OCI-LY7 (cell line): Measurements from ENCODE around the gene SEMA3C. TPM values are rescaled to one million over a fixed set of nuclear protein-coding genes. Genes with fewer than 3 reads are reported as not detected.

Source experiments
- BruUV-seq: library from RNA; stranded (reverse); fragments of 400-500 nt; replicated peaks from 2 replicates; lab custom pipeline; 2021; lab: Mats Ljungman, UMichigan
- CTCF ChIA-PET: fragments of 300-600 bp; sonication (Branson Sonifier 250); formaldehyde crosslinking; loops from one replicate; lab custom pipeline; 2022; ENCODE audit warnings: antibody characterized with exemption; ENCODE audit not compliant: unreplicated experiment; lab: Charles Lee
- POLR2A ChIA-PET: fragments of 300-600 bp; sonication (Branson Sonifier 250); formaldehyde crosslinking; loops from one replicate; lab custom pipeline; 2022; ENCODE audit warnings: antibody characterized with exemption; lab: Charles Lee
- DNase-seq: peaks from one replicate; pipeline ENCODE4 v3.0.0-alpha.2; 2015; ENCODE audit warnings: low spot score
- H2AFZ ChIP-seq: fragments of 200-600 bp; sonication (generic), shearing (Covaris generic); 2 replicates; pipeline ENCODE4 v1.6.1; 2014; ENCODE audit warnings: mild to moderate bottlenecking, antibody characterized with exemption, low read length, moderate library complexity
- H3K27ac ChIP-seq: fragments of 200-600 bp; sonication (generic); 2 replicates; pipeline ENCODE4 v1.5.1; 2014; ENCODE audit warnings: mixed run types, low read depth, mild to moderate bottlenecking, moderate library complexity, low read length, inconsistent platforms; ENCODE audit not compliant: poor library complexity, severe bottlenecking
- H3K36me3 ChIP-seq: fragments of 200-600 bp; sonication (generic); 2 replicates; pipeline ENCODE4 v1.6.1; 2014; ENCODE audit warnings: mild to moderate bottlenecking, antibody characterized with exemption, low read length, moderate library complexity, mixed read lengths; ENCODE audit not compliant: insufficient read depth
- H3K4me1 ChIP-seq: fragments of 200-600 bp; sonication (generic); 2 replicates; pipeline ENCODE4 v1.5.1; 2014; ENCODE audit warnings: mild to moderate bottlenecking, low read length; ENCODE audit not compliant: insufficient read depth, poor library complexity, severe bottlenecking
- H3K4me2 ChIP-seq: fragments of 200-600 bp; sonication (generic); 2 replicates; pipeline ENCODE4 v1.6.1; 2014; ENCODE audit warnings: mild to moderate bottlenecking, low read length
- H3K4me3 ChIP-seq: fragments of 200-600 bp; sonication (generic); 2 replicates; pipeline ENCODE4 v1.5.1; 2014; ENCODE audit warnings: mild to moderate bottlenecking, low read depth, low read length; ENCODE audit not compliant: poor library complexity, severe bottlenecking
- H3K79me2 ChIP-seq: fragments of 200-600 bp; sonication (generic); 2 replicates; pipeline ENCODE4 v1.6.1; 2016; ENCODE audit warnings: low read depth, mild to moderate bottlenecking, low read length, moderate library complexity, mixed read lengths; ENCODE audit not compliant: insufficient read depth
- H3K9me2 ChIP-seq: fragments of 200-600 bp; sonication (generic); 2 replicates; pipeline ENCODE4 v1.6.1; 2016; ENCODE audit warnings: mild to moderate bottlenecking, low read length, mixed read lengths; ENCODE audit not compliant: insufficient read depth
- H3K9me3 ChIP-seq: fragments of 200-600 bp; sonication (generic); 2 replicates; pipeline ENCODE4 v1.6.1; 2014; ENCODE audit warnings: mild to moderate bottlenecking, mixed run types, low read length, mixed read lengths
- H4K20me1 ChIP-seq: fragments of 200-600 bp; sonication (generic); 2 replicates; pipeline ENCODE4 v1.6.1; 2014; ENCODE audit warnings: mild to moderate bottlenecking, antibody characterized with exemption, low read length, moderate library complexity, mixed read lengths; ENCODE audit not compliant: insufficient read depth
- CTCF ChIP-seq: fragments of 200-600 bp; sonication (generic); conservative IDR thresholded peaks from 2 replicates; pipeline ENCODE4 v1.5.1; 2014; ENCODE audit warnings: mild to moderate bottlenecking, antibody characterized with exemption, low read length, moderate library complexity, mixed read lengths
- EZH2phosphoT487 ChIP-seq: fragments of 200-600 bp; sonication (generic); IDR thresholded peaks from 2 replicates; pipeline ENCODE4 v1.6.1; 2018; ENCODE audit warnings: low read depth, borderline replicate concordance, mild to moderate bottlenecking, mixed run types, antibody characterized with exemption, low read length, moderate library complexity, mixed read lengths
- intact Hi-C: fragments of 100-400 bp; cut with micrococcal nuclease; formaldehyde crosslinking; loops from one replicate; pipeline ENCODE4 v1.10.0; 2022; ENCODE audit not compliant: unreplicated experiment
- total RNA-seq, 2 experiments: library from RNA; depleted of rRNA in 1 of 2; stranded (reverse); fragments of >200 nt in 1 of 2; shearing (Covaris generic) in 1 of 2; gene quantifications; 2 replicates each; pipeline ENCODE4 v1.2.3, GENCODE V29; 2014 to 2022

The SEMA3C gene
- total RNA-seq, 2 experiments from 2014 or later: not detected

- no peak for DNase-seq
- no peak overlapping the region for H3K4me3 ChIP-seq
- H3K9me3 ChIP-seq: no peaks in the 10 kb centered on the region
- no peaks in the 10 kb centered on the region for H3K9me2 ChIP-seq
- BruUV-seq: no TSS peak
- no peaks in the 10 kb centered on the region for H3K36me3 ChIP-seq
- CTCF ChIA-PET: no interaction called here
- H4K20me1 ChIP-seq: no peaks in the 10 kb centered on the region
- no peak overlapping the region for H2AFZ ChIP-seq
- POLR2A ChIA-PET: no interaction called here
- H3K27ac ChIP-seq: no peak overlapping the region
- no peaks in the 10 kb centered on the region for H3K4me1 ChIP-seq
- H3K4me2 ChIP-seq: no peak overlapping the region
- TF ChIP-seq CTCF (no peak), EZH2phosphoT487 (no peak)
- intact Hi-C loops: no loop called here
- H3K79me2 ChIP-seq: no peaks in the 10 kb centered on the region
Measured at GRCh38 chr7:80941208-80941758, 22.4 kb upstream of the SEMA3C start.

- Histone ChIP-seq H2AFZ (no peak overlapping the region), H3K4me1 (no peaks in the 10 kb centered on the region), H3K36me3 (no peaks in the 10 kb centered on the region), H3K4me3 (no peak overlapping the region), H3K79me2 (no peaks in the 10 kb centered on the region), H3K4me2 (no peak overlapping the region), H3K9me2 (no peaks in the 10 kb centered on the region), H3K9me3 (no peaks in the 10 kb centered on the region), H4K20me1 (no peaks in the 10 kb centered on the region), H3K27ac (no peak overlapping the region)
- no TSS peak for BruUV-seq
- ChIA-PET POLR2A (no interaction called here), CTCF (no interaction called here)
- DNase-seq: no peak
- intact Hi-C loops: no loop called here
- no peak for TF ChIP-seq EZH2phosphoT487
- TF ChIP-seq CTCF: no peak
Measured at GRCh38 chr7:80940539-80941207, 21.8 kb upstream of the SEMA3C start.

- no peaks in the 10 kb centered on the region for H3K4me1 ChIP-seq
- H3K9me2 ChIP-seq: no peaks in the 10 kb centered on the region
- no peak overlapping the region for H2AFZ ChIP-seq
- no peak overlapping the region for H3K27ac ChIP-seq
- no peak overlapping the region for H3K4me2 ChIP-seq
- H3K9me3 ChIP-seq: no peaks in the 10 kb centered on the region
- H4K20me1 ChIP-seq: no peaks in the 10 kb centered on the region
- no peaks in the 10 kb centered on the region for H3K79me2 ChIP-seq
- H3K4me3 ChIP-seq: no peak overlapping the region
- no peak for DNase-seq
- H3K36me3 ChIP-seq: no peaks in the 10 kb centered on the region
- CTCF ChIA-PET: no interaction called here
- TF ChIP-seq EZH2phosphoT487 (no peak), CTCF (no peak)
- intact Hi-C loops: no loop called here
- POLR2A ChIA-PET: no interaction called here
- BruUV-seq: no TSS peak
Measured at GRCh38 chr7:80937336-80937735, 18.5 kb upstream of the SEMA3C start.
